Stimulated activated CD4-positive, alpha-beta T cell treated with anti-CD3 and anti-CD28 coated beads, Interleukin-15, amount 100 ng/mL, for 1 hour (primary cell): ENCODE results near the gene GRIK1.

Experiments
- DNase-seq, 2 donors: peaks; one replicate each; pipeline ENCODE4 v3.0.0-alpha.2; 2020; ENCODE audit warnings: low read depth in 1 of 2, low spot score in 1 of 2

Gene GRIK1

DNA sequence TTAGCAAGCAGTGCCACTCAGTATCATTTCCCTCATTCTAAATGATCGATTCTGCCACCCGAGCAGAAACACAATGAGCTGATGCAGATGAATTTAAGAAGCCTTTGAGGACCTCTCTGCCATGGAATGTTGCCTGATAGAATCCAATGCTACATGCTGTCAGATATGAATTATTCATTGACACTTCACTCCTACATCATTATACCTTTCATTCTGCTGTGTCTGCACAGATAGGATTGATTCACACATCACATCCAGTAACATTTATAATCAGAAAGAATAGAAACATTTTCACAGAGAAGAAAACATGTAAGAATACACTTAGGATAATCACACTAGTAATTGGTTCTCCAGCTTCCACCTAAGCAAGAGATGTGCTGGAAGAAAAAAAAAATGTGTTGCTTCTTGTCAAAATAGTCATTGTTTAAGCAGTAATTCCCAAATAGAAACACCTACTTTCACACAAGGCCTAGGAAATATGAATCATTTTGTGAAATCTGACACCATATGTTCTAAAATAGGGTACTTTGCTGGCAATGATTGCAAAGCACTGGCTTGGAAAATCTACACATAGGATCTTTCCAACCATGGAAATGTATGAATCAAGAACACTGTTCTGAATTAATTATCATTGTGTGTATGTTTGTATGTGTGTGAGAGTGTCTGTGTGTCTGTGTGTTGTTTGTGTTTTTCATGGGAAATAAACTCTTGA is 110.1 kb downstream of the GRIK1 start:
- DNase-seq, result no peak

DNA sequence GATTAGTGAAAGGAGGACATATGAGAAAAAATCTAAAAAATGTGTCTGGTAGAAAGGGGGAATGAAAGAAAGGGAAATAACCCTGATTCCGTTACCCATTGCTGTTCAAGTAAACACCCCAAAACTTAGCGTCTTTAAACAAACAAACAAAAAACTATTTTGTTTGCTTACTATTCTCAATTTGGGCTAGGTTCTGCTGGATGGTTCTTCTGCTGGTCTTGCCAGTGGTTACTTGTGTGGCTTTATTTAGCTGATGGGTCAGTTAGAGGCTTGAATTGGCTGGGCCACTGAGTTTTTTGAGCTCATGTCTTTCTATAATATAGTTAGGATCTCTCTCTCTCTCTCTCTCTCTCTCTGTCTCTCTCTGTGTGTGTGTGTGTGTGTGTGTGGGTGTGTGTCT is 112.1 kb downstream of the GRIK1 start:
- no peak for DNase-seq

DNA sequence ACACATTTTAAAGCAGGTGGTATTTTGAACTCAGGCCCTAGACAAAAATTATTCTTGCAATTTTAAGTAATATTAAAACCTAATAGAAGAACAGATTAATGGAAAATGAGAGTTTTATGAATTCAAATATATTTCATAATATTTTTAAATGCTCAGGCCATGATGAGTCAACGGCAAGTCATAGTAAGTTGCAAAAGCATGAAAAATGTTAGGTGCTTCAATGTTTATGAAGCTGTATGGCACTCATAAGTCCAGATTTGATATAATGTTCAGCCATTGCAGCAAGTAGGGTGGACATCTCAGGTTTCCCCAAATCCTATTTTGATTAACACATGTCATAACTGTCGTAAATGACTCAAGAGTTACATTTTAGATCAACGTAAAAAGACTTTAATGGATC is 112.6 kb downstream of the GRIK1 start:
- DNase-seq, result no peak

DNA sequence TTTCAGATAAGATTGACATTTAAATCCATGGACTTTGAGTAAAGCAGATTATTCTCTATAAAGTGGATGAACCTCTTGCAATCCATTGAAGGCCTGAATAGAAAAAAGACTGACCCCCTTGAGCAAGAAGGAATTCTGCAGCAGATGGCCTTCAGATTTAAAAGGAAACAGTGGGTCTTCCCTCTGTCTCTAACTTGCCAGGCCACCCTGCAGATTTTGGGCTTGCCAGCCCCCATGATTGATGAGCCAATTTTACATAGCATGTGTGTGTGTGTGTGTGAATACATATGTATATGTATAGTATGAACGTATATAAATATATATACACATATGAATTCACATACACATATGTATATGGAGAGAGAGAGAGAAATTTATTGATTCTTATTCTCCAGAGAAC is 113.4 kb downstream of the GRIK1 start:
- DNase-seq, result no peak

DNA sequence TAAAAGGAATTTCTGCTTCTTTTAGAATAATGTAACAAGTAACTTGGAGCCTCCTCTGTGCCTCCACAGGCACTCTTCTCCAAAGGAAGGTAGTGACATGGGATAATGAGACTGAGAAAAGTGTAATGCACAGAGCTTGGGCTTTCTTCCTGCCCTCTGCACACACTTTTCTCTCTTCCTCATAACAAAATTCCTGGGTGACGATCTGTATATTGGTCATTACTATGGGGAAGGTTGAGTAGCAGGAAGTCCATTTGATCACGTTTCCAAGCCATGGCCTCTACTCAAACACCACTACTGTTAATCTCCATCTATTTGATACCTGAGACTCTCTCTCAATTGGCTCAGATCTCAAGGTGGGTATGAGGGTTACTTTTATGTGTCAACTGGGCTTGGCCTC is 113.9 kb downstream of the GRIK1 start:
- no peak for DNase-seq

DNA sequence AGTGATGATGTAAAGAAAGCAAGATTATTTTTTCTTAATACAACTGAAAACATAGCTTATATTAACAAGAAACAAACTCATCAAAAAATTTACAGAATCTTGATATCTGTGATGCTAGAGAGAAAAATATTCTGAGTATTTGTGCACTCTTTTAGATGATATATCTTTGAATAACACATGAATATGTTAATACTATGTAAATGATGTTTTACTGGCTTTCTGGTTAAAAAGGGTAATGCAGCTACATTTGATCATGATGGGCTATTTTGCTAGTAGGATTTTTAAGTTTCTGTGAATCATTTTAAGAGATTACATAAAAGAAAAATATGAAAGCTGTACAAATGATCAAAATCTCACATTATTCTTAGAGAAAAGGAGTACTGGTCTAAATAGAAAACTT is 114.5 kb downstream of the GRIK1 start:
- DNase-seq, result no peak

DNA sequence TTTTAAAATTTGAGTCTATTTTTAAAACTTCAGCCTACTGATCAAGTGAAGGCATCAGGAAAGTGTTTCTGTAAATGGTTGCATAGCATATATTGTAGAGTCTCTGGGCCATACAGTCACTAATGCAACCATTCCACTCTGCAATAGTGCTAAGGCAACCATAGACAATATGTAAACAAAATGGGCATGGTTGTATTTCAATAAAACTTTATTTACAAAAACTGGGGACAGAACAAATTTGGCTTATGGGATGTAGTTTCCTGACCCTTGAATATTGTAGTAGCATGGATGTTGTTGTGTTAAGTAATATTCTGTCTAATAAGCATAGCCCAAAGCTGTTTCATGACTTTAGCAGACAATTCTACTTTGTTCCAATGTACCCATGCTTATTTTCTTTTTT is 117.7 kb downstream of the GRIK1 start:
- DNase-seq, result no peak

DNA sequence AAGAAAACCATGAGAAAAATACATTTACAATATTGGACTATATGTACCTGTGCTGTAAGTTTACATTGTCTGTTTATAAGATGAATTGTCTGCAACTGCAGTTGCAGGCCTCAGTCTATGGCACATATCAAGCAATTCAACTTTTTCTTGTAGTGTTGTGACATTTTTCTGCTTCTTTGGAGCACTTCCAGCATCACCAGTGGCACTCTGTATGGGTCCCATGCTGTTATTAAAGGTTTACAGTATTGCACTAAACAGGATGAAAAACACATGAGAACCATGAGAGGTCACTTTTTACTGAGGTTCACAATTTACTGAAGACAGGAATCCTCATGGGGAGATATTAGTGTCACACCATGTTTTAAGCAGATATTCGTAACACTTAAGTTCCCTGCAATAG is 118.6 kb downstream of the GRIK1 start:
- DNase-seq, result no peak

DNA sequence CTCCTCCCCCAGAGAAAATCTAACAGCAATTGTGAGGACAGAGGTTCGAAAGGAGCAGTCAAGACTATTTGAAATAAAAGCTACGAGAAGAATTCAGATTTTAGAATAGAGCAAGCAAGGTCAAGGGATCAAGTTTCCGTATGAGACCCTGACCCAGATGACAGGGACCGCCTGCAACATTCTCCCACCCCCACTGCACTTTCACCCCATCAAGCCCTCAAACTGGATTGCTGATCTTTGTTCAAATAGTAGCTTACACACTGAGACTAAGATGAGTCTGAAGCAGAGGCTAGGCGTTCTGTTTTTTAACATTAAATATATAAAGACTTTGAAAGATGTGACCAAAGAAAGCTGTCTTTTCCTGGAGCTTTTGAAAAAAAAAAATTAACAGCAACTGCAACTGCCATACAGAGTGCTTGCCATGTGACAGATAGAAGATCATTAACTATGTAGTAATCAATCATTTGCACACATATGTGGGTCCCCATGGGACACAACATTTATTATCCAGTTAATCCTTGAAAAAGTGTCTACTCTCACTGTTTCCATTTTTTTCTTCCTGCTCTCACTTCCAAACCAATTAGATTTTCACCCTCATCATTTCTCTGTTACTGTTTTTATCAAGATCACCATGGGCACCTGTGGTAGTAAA is 120.0 kb downstream of the GRIK1 start:
- DNase-seq, result no peak

DNA sequence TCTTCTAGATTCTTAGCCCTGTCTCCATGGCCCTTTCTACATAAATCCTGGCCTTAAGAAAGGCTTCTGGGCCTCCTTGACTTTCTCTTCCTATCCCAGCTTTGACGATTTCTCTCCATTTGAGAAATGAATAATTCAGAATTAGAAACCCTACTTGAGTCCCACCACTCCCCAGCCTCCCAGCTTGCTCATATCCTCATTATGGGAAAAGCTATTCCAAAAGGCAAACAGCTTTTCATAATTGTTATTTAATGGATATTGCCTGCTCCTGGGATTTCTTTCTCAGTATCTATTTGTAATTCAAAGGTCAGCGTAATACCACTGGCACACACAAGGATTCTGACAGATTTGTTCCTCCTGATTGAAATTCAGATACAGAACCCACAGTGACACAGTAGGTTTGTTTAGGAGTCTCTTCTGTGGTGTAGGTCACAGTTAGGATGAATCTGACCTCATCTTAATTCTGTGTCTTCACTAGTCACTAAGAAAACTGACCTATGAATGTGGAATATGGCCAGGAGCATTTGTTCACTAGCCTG is 121.3 kb downstream of the GRIK1 start:
- DNase-seq, result no peak

DNA sequence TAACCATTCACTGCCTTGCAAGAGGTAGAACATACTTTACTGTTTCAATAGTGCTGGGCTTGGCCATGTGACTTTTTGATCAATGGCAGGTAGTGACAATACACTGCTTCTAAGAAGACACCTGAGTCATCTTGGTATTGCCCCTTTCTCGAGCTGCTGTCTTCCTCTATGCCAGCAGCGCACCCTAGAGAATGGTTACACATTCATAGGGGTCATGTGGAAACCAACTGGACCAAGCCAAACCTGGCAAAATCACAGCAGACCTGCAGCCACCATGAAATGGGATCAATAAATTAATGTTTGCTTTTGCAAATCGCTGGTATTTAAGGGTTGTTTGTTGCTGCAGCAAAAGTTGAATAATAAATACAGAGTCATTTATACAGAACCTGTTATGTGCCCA is 122.3 kb downstream of the GRIK1 start:
- DNase-seq, result no peak

DNA sequence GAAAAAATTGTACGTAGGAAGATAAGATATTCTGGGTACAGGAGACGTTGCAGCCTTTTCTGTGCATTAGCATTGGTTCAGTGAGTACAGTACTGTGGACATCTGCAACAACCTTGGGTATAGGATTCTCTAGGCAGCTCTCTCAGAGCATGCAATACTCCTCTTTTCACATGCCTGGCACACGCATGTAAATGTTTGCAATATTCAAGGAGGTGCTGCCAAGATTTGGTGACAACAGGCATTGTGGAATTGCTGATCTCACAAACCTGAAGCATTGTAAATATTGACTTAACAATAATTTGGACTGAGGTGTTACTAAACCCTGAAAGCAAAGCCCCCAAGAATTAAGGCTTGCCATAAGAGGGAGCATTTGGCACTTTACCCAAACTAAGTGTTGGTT is 126.8 kb downstream of the GRIK1 start:
- no peak for DNase-seq

DNA sequence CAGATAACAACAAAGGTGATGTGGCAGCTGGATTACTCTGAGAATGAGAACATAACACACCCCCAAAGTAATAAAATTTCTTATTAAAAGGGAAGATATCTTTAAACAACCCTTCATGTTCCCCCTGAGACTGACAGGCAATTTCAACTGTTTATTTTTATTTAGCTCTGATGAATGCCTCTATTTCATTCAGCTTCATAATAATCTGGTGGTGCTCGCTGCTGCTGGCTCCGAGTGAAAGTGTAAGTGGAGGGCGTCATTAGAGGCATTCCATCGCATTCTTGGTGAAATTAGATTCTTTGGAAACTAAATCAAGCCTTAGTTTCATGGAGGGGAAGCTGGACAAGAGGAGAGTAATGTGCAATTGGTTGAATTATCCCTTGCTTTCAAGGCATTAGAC is 128.9 kb downstream of the GRIK1 start:
- no peak for DNase-seq

DNA sequence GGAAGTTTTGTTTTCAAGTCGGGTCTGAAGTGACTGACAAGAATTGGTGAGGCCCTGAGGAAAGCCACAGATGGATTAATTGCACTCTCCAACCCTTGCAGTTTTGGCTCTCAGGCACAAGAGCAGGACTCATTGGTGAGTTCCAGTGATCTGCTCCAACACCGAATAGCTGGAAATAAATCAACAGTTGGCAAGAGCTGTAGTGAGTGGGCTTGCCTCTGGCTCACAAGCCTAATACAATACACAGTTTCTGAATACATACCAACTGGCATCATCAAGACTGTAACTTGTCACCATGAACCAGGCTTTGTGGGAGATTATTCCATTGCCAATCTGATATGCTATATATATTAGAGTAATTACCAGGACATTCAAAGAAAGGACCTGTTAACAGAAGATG is 131.6 kb downstream of the GRIK1 start:
- DNase-seq, result no peak

DNA sequence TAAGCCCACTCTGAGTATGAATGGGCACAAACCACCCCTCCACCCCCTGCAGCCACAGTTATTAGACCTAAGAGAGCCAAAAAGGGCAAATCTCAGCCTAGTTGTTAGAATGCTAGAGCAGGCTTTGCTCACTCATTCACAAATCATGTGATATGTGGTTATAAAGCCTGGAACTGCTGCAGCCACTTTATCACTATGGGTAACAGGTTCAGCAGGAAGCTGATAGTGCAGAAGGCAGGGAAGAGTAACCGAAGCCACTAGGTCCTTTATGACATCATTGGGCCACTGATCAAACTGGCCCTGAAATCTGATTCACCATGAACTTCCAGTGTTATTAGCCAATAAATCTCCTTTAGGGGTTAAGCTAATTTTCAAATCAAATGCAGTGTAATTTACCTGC is 134.7 kb downstream of the GRIK1 start:
- no peak for DNase-seq

DNA sequence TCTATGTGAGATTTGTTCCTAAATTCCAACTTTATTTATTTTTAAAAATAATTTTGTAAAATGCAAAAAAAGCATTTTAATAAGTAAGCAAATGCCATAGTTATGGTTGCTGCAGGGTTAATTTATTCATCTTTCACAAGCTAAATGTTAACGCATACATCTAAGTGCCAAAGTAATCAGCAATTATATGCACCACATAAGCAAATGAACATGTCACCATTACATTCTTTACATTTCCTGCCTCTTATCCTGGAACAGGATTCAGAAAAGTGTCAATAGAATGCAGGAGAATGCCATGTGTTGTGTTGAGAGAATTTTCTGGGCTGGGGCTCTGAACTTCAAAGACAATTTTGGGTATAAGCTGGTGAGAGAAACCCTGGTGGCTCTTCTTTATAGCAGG is 136.6 kb downstream of the GRIK1 start:
- DNase-seq, result no peak

DNA sequence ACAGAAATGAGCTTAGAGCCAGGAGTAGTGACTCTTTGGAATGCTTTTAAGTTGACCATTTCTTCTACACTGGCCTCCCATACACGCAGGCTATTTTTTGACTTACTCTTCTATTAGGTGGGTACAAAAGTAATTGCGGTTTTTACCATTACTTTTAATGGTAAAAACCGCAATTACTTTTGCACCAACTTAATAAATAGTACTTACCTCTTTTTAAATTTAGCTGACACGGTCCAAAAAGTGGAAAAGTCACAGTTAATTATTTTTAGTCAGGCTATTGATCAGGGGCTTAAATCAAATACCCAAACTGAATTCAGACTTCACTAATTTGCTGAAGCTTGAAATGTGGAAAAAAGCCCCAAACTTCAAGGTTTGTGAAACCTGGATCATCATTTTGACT is 138.7 kb downstream of the GRIK1 start:
- no peak for DNase-seq

DNA sequence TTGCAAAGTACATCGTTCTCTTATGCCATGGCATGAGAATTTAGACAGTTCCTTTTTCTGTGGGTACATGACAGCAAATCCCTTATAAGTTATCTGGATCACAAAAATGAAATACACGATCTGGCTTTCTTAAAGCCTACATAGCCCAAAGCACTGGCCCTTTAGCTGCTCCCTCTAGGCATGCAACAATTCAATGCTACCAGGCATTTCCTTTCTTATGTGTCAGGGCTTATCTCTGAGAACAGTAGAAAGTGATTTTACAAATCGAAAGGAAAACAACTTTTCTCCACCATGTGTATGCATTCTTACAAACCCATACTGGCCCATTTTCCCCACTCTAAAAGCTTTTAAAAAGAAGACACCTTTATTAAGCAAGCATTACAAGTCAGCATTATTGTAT is 139.7 kb downstream of the GRIK1 start:
- DNase-seq, result no peak

DNA sequence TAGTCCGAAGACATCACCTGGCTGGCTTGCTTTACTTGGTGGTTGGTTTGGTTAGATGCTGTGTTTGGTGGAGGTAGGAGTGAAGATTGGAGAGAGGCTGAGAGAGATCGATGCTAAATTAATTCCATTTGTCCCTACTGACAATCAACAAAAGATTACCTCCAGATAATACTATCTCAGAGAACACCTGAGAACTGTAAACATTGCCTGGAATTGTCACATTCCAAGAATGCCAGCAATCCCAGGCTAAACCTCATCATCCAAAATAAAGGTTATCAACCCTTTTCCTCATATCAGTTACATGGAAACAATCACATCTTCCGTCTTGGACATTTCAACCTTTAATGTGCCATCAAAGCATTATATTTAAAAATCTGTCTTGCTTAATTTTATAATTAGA is 141.0 kb downstream of the GRIK1 start:
- no peak for DNase-seq

DNA sequence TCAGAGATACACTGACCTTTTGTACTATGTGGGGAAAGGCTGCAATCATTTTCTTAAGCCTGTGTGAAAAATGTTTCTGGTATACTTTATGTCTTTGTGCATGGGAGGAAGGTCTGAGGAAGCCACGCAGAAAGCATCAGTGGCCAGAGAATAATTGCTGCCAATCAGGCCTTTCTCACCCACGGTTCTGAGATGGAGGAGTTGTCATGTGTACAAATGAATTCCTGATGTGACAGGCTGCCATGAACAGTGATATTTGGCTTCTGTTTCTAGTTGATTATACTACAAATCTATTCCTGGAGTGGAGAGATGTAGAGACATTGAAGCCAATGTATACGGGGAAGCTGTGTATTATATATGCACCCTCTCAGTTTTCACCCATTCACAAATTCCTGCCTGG is 142.6 kb downstream of the GRIK1 start:
- DNase-seq, result no peak

DNA sequence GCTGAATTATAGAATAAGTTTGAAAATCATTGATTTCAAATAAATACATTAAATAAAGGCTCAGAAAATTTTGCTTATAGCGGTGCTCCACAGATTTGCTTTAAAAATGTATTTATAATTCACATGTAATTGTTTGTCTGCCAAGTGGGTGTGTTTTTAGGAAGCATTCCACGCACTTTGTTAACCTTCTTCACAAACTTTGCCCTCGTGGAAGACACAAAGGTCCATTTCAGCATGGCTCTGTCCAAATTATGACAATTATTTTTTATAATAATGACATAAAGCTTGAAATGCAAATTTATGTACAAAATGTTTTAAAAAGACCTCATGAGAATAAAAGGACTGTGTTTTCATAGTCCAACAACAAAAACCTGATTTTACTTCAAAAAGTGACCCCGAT is 146.1 kb downstream of the GRIK1 start:
- DNase-seq, result no peak

DNA sequence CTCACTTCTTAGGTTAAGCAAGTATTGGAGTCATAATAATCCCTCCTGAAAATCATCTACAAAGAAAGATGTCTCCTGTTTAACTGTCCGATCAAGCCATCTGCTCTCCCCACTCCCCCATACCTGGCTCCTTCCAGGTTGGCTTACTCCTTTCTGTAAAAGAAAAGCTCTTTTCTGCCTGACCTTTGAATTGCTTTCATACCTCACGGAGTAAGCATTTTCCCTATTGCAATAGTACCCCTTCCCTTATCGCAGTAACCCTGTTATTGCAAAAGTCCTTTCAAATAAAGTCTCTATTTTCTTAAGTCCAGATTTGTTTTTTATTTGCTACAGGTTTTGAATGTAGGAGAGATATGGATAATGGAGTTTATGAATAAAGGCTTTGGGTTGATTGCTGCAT is 150.4 kb downstream of the GRIK1 start:
- no peak for DNase-seq

DNA sequence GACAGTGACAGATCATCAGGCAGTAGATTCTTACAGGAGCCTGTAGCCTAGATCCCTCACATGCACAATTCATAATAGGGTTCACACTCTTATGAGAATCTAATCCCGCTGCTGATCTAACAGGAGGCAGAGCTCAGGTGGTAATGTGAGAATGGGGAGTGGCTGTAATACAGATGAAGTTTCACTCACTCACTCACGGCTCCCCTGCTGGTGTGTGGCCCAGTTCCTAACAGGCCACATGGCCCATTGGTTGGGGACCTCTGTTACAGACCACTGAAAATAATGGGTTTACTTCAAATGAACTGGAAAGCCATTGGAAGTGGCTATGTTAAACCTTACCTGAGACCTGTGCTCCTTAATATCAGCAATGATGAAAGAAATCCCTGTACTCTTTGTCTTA is 151.0 kb downstream of the GRIK1 start:
- no peak for DNase-seq
